HepG2 (cell line): ENCODE results near the gene P2RX2. TPM values are rescaled to one million over a fixed set of nuclear protein-coding genes. Genes with fewer than 3 reads are reported as not detected.

ENCODE experiments used
- ATAC-seq: fragments of 200-7000 bp; cut with Tn5 transposase; 3 replicates; pipeline ENCODE4 v1.9.1; 2020; ENCODE audit warnings: mild to moderate bottlenecking, moderate library complexity
- BruUV-seq: library from RNA; stranded (reverse); fragments of 400-500 nt; replicated peaks from 2 replicates; lab custom pipeline; 2021; lab: Mats Ljungman, UMichigan
- CTCF ChIA-PET: fragments of 300-600 bp; formaldehyde crosslinking; extraction: SDS; loops from one replicate; lab custom pipeline; 2021; ENCODE audit warnings: low total read pairs, inconsistent platforms, low intra/inter-chr PET ratio; lab: Yijun Ruan, JAX
- POLR2A ChIA-PET: fragments of 350-600 bp; sonication (Branson Sonifier 250); formaldehyde crosslinking; loops from one replicate; lab custom pipeline; 2020; ENCODE audit warnings: antibody characterized with exemption, inconsistent platforms; lab: Yijun Ruan, JAX
- DNase-seq: peaks from one replicate; pipeline ENCODE4 v3.0.0-alpha.2; 2015; ENCODE audit warnings: low spot score
- FAIRE-seq: peaks from 3 replicates; lab custom pipeline; 2011; peaks lifted over from hg19 to GRCh38; lab: Jason Lieb, UNC
- H2AFZ ChIP-seq: one replicate; pipeline ENCODE4 v1.6.1; 2011; ENCODE audit warnings: low read length, inconsistent platforms
- H3K27ac ChIP-seq: fragments of 300-600 bp; 3 replicates; pipeline ENCODE4 v1.8.0; 2011; ENCODE audit warnings: mixed run types, mild to moderate bottlenecking, mixed read lengths, low read length, inconsistent platforms; ENCODE audit not compliant: insufficient read depth; ENCODE audit errors: extremely low read length
- H3K27me3 ChIP-seq, 2 experiments: fragments of 200-600 bp in 1 of 2; 2 replicates in 1 of 2; 3 replicates in 1 of 2; pipeline versions ENCODE4 v1.6.0 to v1.8.0; 2011; ENCODE audit warnings: low read length in 2 of 2, mild to moderate bottlenecking in 2 of 2, moderate library complexity in 2 of 2, inconsistent platforms in 1 of 2; ENCODE audit not compliant: insufficient read depth in 2 of 2, control insufficient read depth in 1 of 2
- H3K36me3 ChIP-seq, 2 experiments: fragments of 200-600 bp in 1 of 2; replicated peaks in 1 of 2; 2 replicates in 1 of 2; 3 replicates in 1 of 2; pipeline versions ENCODE4 v1.5.1 to v1.8.0; 2011; ENCODE audit warnings: low read length in 2 of 2, inconsistent platforms in 1 of 2; ENCODE audit not compliant: insufficient read depth in 2 of 2, control insufficient read depth in 1 of 2
- H3K4me1 ChIP-seq: 2 replicates; pipeline ENCODE4 v1.5.1; 2012; ENCODE audit warnings: low read length, inconsistent platforms; ENCODE audit not compliant: insufficient read depth
- H3K4me2 ChIP-seq: 2 replicates; pipeline ENCODE4 v1.6.0; 2011; ENCODE audit warnings: low read depth, low read length, inconsistent platforms
- H3K4me3 ChIP-seq, 3 experiments: fragments of 200-600 bp in 1 of 3; sonication (generic), shearing (Covaris generic) in 1 of 3; replicated peaks in 1 of 3; 2 replicates each; pipeline ENCODE4 v1.5.1; 2011 to 2016; ENCODE audit warnings: low read length in 3 of 3, inconsistent platforms in 2 of 3, low read depth in 2 of 3, mild to moderate bottlenecking in 2 of 3, control low read depth in 1 of 3, mixed read lengths in 1 of 3; ENCODE audit not compliant: insufficient read depth in 1 of 3
- H3K79me2 ChIP-seq: one replicate; pipeline ENCODE4 v1.6.1; 2011; ENCODE audit warnings: low read length, inconsistent platforms; ENCODE audit not compliant: insufficient read depth
- H3K9ac ChIP-seq: 2 replicates; pipeline ENCODE4 v1.6.0; 2011; ENCODE audit warnings: mild to moderate bottlenecking, low read depth, low read length, inconsistent platforms; ENCODE audit not compliant: insufficient read depth
- H3K9me3 ChIP-seq: 2 replicates; pipeline ENCODE4 v1.5.1; 2012; ENCODE audit warnings: mild to moderate bottlenecking, low read length
- H4K20me1 ChIP-seq: 2 replicates; pipeline ENCODE4 v1.6.0; 2011; ENCODE audit warnings: inconsistent platforms, mild to moderate bottlenecking, low read length, moderate library complexity; ENCODE audit not compliant: insufficient read depth
- AGO2 ChIP-seq: fragments of 200-400 bp; formaldehyde crosslinking; optimal IDR thresholded peaks from 2 replicates; pipeline ENCODE3; 2017; ENCODE audit warnings: mild to moderate bottlenecking, low read depth, low read length, moderate library complexity
- MTA1 ChIP-seq: sonication (generic); formaldehyde crosslinking; IDR thresholded peaks from 2 replicates; pipeline ENCODE4 v1.4.0; 2020; ENCODE audit warnings: missing genetic modification reagents, mild to moderate bottlenecking, borderline replicate concordance
- MTERF4 ChIP-seq: sonication (generic); formaldehyde crosslinking; IDR thresholded peaks from 2 replicates; pipeline ENCODE4 v1.8.0; 2023; ENCODE audit warnings: mild to moderate bottlenecking, missing genetic modification reagents
- NR1H2 ChIP-seq: sonication (generic); formaldehyde crosslinking; IDR thresholded peaks from 2 replicates; pipeline ENCODE4 v1.8.1; 2022; ENCODE audit warnings: low read depth, missing genetic modification reagents, borderline replicate concordance
- ZBED4 ChIP-seq: sonication (generic); formaldehyde crosslinking; IDR thresholded peaks from 2 replicates; pipeline ENCODE4 v1.4.0; 2020; ENCODE audit warnings: missing genetic modification reagents, borderline replicate concordance
- ZNF550 ChIP-seq: sonication (generic); formaldehyde crosslinking; IDR thresholded peaks from 2 replicates; pipeline ENCODE4 v1.4.0; 2020; ENCODE audit warnings: mild to moderate bottlenecking, missing genetic modification reagents, borderline replicate concordance
- ZNF629 ChIP-seq: sonication (generic); formaldehyde crosslinking; conservative IDR thresholded peaks from 2 replicates; pipeline ENCODE4 v1.5.0; 2020; ENCODE audit warnings: missing genetic modification reagents
- ZNF891 ChIP-seq: sonication (generic); formaldehyde crosslinking; IDR thresholded peaks from 2 replicates; pipeline ENCODE4 v1.5.0; 2020; ENCODE audit warnings: mild to moderate bottlenecking, missing genetic modification reagents
- WGBS: methylation state at CpG from one replicate; pipeline ENCODE4 v1.1.6; 2017; ENCODE audit warnings: low lambda C conversion rate; 5-methylcytosine and 5-hydroxymethylcytosine counted together
- in situ Hi-C: cut with HindIII; loops from 2 replicates; pipeline ENCODE4 v1.10.0; 2017; ENCODE audit warnings: low pct_unique_long_range_greater_than_20kb; ENCODE audit not compliant: extremely low pct_ligation_motif_present
- intact Hi-C: fragments of 100-400 bp; cut with micrococcal nuclease; formaldehyde crosslinking; loops from one replicate; pipeline ENCODE4 v1.10.0; 2022; ENCODE audit not compliant: unreplicated experiment
- polyA plus RNA-seq, 8 experiments: library from polyadenylated mRNA; depleted of rRNA in 3 of 8; stranded (reverse) in 7 of 8; unstranded in 1 of 8; fragments of >200 nt; fragmentation: Illumina TruSeq in 4 of 8; extraction: Trizol in 4 of 8; gene quantifications; 2 replicates each; pipeline versions ENCODE4 v1.2.1 to v1.2.3, GENCODE V29; 2011 to 2016; ENCODE audit warnings: low read depth in 4 of 8, missing spikeins in 1 of 8, mixed read lengths in 1 of 8; ENCODE audit not compliant: insufficient read depth in 1 of 8
- total RNA-seq, 5 experiments: library from RNA; depleted of rRNA; stranded (reverse); fragments of >200 nt; fragmentation: Illumina TruSeq; extraction: Trizol; gene quantifications; 2 replicates each; pipeline ENCODE4 v1.2.3, GENCODE V29; 2016; ENCODE audit warnings: low read depth in 1 of 5

P2RX2 gene
- total and polyA plus RNA-seq, 2 of the 13 experiments (the other 11 are each of a cell fraction or from before 2014, with no cell fraction given), result not detected

GRCh38 chr12:132585177-132585576, 33.4 kb upstream of the P2RX2 start:
- in situ Hi-C loops, result no loop called here
- Histone ChIP-seq H3K36me3 (0 out of 5 replicates have a peak, but pooled peaks cover 1 to 2% of the 10 kb centered on the region in 2 experiments), H2AFZ (no peak overlapping the region), H3K9me3 (no peaks in the 10 kb centered on the region), H3K27me3 (peaks cover 2 to 18% of the 10 kb centered on the region in 2 experiments; a peak in 3 of 5 replicates), H3K4me1 (no peaks in the 10 kb centered on the region), H3K4me2 (no peak overlapping the region), H3K9ac (no peak overlapping the region), H3K27ac (no peak overlapping the region), H3K4me3 (no peak overlapping the region), H4K20me1 (no peaks in the 10 kb centered on the region), H3K79me2 (no peaks in the 10 kb centered on the region)
- intact Hi-C loops, result no loop called here
- ATAC-seq (no peak), DNase-seq (no peak), FAIRE-seq (no peak)
- 85% methylated on average over 15 of the region's 24 CpGs for WGBS
- POLR2A ChIA-PET, result no interaction called here
- TF ChIP-seq MTA1 (no peak), AGO2 (peak; percentile 45), ZNF629 (no peak), NR1H2 (CRISPR knock-in tag) (no peak), ZNF550 (CRISPR knock-in tag) (no peak), ZNF891 (CRISPR knock-in tag) (no peak), ZBED4 (CRISPR knock-in tag) (no peak), MTERF4 (CRISPR knock-in tag) (no peak)
- BruUV-seq, result no TSS peak
- CTCF ChIA-PET, result no interaction called here
